GM21526 (cell line): ENCODE results near the gene SKA2.
"Not testable (repeated sequence)": the region's sequence is repeated elsewhere in the genome, so short reads cannot be mapped to it uniquely, and the experiment has no call there.

Source experiments
- ATAC-seq: cut with Tn5 transposase; IDR thresholded peaks from one replicate; pipeline ENCODE4 v1.9.1; 2021; ENCODE audit warnings: moderate library complexity; ENCODE audit not compliant: unreplicated experiment, low FRiP score

Gene SKA2

DNA sequence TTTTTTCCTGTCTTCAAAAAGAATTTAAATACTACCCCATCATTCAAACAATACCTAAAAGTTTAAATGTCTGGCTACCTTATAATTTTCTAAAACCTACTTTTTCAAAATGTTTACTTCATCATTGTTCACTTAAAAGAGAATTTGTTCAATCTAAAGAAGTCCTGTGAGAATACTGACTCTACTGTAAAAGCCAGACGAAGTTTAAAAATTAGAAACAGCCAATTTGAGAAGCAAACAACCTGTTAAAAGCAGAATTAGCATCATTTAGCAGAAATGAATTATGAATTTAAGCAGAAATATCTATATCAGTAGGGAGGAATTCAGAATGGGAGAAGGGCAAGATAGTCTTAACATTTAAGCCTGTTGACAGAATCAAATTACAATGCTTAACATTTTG is 2.1 kb downstream of the SKA2 start:
- ATAC-seq: no peak

DNA sequence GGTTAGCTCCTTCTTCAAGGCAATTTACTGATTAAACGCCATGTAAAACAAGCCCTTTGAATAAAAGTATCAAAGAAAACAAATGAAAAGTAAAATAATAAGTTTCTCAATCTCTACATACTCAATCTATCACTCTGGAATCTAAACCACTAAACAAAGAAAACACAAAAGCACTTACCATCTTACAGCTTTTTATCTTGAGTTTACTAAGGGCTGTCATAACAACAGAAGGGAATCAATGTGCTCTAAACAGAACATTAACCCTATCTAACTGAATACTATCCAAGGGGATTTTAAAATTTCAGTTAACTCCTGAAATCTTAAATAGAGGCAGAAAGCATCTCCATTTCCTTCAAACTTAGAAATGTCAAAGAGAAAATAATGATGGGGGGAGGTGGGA is 3.4 kb downstream of the SKA2 start:
- ATAC-seq: no peak

DNA sequence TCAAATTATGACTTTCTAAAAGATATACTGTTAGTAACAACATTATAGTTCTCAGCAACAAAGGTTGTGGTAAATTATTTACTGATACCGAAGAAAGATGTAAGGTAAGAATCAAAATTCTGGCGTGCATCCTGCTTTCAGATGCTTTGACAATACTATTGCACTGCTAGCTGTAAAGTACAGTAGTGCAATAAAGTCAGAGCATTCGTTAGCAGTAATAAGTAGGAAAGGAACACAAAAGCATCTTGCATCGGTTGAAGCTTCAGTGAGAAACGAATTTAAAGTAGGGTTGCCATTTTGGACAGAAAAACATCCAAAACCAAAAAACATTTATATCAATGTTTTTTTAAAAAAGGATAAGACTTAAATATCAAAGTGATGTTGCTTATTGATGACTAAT is 4.0 kb downstream of the SKA2 start:
- ATAC-seq: no peak

DNA sequence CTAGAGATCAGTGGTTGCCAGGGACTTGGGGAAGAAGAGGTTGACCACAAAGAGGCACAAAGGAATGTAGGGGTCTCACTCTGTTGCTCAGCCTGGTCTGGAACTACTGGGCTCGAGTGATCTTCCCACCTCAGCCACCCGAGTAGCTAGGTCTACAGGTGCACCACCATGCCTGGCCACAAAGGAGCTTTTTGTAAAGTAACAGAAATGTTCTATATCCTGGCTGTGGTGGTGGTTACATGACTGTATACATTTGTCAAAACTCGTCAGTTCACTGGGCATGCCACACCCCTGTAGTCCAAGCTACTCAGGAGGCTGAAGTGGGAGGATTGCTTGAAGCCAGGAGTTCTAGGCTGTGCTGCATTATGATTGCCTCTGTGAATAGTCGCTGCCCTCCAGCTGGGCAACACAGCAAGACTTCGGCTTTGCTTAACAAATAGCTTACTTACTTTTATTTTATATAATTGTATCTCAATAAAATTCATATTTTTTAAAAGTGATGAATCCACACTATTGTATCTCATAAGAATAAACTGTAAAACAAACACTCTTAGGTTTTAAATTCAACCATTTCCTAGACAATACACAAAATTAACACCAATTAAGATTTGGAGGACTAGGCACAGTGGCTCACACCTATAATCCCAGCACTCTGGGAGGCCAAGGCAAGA is 5.0 kb downstream of the SKA2 start:
- no peak for ATAC-seq

DNA sequence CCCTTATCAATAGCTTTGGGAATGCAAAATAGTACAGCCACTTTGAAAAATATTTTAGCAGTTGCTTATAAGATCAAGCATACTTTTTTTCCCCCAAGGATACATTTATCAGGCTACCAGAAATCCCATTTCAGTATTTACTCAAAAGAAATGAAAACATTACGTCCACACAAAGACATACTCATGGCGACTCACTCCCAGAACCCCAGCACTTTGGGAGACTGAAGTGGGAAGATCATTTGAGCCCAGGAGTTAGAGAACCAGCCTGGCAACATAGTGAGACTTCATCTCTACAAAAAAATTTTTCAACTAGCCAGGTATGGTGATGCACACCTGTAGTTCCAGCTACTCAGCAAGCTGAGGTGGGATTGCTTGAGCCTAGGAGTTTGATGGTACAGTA is 5.9 kb downstream of the SKA2 start:
- ATAC-seq: no peak

DNA sequence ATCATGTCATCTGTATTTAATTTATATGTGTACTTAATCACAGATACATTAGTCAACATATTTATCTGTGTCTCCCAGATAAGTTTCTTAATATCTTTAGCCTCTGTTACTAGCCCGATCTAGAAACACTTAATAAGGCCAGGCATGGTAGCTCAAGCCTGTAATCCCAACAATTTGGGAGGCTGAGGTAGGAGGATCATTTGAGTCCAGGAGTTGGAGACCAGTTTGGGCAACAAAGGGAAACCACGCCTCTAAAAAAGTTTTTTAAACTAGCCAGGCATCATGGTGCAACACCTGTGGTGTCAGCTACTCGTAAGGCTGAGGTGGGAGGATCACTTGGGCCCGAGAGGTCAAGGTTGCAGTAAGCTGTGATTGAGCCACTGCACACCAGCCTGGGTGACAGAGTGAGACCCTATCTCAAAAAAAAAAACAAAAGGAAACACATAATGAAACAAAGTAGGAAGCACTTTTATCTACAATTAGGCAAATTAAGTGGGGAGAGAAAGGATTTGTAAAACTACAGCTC is 9.4 kb downstream of the SKA2 start:
- ATAC-seq: no peak

DNA sequence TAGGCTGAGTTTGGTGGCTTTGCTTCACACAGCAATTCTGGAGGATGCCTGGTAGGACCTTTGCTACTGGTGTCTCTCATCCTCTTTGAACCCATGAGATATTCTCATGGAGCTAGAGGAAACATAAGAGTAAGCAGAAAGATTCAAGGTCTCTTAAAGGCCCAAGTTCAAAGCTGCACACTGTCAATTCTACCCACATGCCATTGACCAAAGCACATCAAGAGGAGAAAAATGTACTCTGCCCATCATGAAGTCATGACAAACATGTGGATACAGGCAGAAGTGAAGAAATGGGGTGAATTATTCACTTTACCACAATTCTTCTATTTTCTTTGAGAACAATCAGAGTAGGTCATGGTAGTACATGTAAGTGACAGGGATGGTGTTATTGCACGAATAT is 13.1 kb downstream of the SKA2 start:
- no peak for ATAC-seq

DNA sequence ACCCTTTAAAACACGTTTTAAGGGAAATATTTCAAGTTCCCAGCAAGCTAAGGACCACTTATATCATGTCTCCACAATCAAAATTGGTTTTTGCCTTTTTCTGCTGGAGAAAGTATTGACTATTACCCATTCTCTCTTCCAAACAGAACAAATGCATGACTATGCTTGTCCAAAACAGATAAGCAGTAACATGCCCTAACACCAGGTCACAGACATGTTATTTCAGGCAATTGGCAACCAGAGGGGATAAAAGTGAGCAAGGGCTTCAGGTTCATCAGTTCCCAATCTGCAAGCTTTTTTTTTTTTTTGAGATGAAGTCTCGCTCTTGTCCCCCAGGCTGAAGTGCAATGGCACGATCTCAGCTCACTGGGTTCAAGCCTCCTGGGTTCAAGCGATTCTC is 15.0 kb downstream of the SKA2 start:
- ATAC-seq: no peak

DNA sequence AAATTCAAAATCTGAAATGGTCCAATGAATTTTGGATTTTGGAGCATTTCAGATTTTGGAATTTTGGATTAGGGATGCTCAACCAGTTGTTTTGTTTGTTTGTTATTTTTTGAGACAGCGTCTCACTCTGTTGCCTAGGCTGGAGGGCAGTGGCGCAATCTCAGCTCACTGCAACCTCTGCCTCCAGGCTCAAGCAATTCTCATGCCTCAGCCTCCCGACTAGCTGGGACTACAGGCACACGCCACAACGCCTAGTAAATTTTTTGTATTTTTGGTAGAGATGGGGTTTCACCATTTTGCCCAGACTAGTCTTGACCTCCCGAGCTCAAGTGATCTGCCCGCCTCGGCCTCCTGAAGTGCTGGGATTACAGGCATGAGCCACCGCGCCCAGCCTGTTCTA is 16.6 kb downstream of the SKA2 start:
- ATAC-seq: not testable (repeated sequence)

DNA sequence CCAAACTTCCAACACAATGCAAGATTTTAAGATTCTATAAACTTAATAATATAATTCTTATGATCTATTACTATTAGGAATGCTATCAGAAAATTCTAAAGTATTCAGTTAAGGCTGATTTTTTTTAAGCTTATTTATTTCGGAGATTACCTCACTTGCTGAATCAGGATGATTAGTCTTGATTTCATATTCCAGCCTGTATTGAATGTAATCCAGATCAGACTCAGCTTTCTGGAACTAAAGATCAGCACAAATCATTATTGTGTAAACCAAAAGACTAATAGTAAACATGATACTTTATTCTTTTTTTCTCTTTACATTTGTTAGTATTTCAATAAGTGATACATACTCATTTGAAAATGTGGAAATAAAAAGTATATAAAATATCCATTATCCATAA is 23.9 kb downstream of the SKA2 start:
- ATAC-seq: no peak

DNA sequence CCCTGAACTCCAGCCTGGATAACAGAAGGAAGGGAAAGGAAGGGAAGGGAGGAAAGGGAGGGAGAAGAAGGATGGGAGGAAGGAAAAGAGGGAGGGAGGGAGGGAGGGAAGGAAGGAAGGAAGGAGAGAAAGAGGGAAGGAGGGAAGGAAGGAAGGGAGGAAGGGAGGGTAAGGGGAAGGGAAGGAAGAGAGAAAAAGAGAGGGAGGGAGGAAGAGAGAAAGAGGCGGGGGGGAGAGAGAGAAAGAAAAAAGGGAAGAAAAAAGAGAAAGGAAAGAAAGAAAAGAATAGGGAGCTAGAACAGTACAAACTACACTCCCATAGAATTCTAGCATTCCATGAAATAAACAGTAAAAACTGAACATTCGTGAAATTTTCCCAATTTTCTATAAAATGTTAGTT is 25.2 kb downstream of the SKA2 start:
- ATAC-seq: no peak

DNA sequence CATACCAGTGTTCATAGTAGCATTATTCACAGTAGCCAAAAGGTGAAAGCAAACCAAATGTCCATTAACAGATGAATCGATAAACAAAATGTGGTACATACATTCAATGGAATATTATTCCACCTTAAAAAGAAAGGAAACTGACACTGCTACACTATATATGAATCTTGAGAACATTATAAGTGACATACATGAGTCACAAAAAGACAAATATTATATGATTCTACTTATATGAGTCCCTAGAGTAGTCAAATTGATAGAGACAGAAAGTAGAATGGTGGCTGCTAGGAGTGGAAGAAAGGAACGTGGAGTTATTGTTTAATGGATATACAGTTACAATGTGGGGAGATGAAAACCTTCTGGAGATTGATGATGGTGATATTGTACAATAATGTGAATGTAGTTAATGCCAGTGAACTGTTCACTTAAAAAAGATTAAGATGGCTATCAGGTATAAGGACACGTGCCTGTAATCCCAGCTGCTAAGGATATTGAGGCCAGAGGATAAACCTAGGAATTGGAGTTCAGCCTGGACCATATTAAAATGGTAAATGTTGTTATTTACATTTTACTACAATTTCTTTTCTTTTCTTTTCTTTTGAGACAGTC is 28.1 kb downstream of the SKA2 start:
- ATAC-seq: no peak

DNA sequence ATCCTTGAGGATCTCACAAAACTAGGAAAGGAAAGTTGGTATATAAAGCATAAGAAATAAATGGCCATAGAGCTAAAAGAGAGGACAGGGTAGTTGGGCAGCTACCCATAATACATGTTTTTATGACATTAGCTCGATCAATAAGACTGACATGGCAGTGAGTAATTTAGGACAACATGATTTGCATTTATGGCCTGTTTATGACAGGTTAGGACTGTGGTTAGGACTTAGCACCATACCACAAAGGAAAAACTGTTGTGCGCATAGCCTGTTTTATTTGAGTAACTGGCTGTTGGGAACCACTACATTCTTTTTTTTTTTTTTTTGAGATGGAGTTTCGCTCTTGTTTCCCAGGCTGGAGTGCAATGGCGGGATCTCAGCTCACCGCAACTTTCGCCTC is 30.3 kb downstream of the SKA2 start:
- no peak for ATAC-seq

DNA sequence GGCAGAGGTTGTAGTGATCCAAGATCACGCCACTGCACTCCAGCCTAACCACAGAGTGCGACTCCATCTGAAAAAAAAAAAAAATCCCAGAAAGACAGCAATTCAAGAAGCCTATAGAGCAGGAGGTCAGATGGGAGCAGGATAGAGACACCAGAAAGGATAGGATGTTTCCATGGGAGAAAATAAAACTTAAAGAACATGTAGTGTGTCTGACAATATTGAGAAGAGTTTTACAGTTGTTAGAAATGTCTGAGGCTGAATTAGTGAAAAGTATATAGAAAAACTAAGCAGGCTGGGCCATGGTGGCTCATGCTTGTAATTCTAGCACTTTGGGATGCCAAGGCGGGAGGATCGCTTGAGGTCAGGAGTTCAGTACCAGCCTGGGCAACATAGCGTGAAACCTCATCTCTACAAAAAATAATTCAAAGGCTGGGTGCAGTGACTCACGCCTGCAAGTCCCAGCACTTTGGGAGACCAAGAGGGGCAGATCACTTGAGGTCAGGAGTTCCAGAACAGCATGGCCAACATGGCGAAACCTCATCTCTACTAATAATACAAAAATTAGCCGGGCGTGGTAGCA is 33.0 kb downstream of the SKA2 start:
- no peak for ATAC-seq

DNA sequence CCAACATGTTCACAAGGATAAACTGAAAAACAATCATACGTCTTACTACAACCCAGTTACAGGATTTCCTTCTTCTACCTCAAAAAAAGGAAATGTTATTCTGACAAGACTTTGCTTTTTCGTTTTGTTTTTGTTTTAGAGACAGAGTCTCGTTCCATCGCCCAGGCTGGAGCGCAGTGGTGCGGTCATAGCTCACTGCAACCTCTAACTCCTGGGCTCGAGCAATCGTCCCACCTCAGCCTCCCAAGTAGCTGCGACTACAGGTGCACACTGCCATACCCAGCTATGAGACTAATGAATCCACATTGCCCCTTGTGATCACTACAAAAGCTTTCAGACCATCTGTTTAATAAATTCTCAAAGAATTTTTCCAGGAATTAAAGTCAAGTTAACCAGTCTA is 39.5 kb downstream of the SKA2 start:
- ATAC-seq: no peak

DNA sequence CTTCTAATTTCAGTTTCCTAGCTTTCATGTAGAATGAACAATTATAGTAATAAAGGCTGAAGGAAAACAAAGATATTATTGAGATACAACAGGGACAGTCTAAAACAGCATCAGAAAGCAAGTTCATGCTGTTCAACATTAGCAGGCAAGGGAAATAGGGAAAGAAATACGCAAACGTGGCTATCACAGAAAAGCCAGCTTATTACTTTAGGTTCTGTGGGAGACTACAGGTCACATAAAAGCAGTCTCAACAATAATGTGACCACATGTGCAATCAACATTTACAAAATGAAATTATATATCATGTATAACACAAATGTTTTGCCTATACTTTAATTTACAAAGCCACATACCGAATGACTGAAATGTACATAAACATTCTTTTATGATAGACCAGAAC is 43.4 kb downstream of the SKA2 start:
- ATAC-seq: no peak

DNA sequence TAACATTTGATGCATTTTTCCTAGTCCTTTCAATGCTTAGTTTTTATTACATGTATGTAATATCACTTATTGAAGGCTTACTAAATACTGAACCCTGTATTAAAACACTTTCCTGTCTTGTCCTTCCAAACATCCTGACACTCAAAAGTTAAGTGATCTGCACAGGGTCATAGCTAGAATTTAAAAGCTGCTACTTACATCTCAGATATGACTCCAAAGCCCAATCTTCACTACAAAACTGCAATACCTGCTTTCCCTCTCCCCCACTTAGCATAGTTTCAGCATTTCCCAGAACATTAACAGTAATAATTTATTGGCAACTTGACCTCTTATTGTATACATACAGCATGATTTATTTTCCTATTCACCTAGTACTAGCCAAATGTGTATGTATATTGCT is 44.0 kb downstream of the SKA2 start:
- no peak for ATAC-seq

DNA sequence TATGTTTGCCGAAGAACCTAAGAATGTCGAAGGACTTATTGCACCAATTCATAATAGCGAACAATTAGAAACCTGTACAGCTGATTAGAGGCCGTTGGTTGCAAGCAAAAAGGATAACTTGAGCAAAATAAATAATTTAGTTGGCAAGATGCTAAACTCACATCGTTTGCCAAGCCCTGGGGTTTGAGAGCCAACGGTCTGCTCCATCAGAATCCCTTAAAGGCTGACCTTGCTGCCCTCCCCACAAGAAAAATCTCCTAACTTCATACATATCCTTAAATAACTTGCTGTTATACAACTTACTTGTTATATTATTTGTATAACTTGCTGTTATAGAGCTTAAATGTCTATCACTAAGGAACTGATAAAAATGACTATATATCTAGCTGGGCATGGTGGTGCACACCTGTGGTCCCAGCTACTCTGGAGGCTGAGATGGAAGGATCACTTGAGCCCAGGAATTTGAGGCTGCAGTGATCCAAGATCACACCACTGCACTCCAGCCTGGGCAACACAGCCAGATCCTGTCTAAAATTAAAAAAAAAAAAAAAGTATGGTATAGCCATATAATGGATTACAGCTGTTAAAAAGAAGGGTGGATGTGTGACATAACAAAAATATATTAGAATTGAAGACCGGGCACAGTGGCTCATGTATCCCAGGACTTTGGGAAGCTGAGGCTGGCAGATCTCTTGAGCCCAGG is 46.4 kb downstream of the SKA2 start:
- no peak for ATAC-seq

DNA sequence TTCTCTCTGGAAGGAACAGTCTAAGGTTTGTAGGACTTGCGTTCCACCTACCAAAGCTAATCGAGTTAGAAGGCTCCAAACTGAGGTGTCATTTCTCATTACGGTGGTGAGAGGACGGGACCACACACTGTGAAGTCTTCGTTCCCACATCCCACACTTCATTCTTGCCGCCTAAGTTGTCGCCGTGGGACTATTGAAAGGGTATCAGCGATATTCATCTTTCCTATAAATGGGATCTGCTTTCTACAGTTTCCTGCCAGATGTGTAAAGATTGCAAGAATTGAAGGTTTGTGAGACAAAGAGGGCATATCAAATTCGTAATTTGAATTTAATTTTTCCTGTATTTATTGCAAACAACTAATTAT is 47.7 kb downstream of the SKA2 start:
- ATAC-seq: no peak

DNA sequence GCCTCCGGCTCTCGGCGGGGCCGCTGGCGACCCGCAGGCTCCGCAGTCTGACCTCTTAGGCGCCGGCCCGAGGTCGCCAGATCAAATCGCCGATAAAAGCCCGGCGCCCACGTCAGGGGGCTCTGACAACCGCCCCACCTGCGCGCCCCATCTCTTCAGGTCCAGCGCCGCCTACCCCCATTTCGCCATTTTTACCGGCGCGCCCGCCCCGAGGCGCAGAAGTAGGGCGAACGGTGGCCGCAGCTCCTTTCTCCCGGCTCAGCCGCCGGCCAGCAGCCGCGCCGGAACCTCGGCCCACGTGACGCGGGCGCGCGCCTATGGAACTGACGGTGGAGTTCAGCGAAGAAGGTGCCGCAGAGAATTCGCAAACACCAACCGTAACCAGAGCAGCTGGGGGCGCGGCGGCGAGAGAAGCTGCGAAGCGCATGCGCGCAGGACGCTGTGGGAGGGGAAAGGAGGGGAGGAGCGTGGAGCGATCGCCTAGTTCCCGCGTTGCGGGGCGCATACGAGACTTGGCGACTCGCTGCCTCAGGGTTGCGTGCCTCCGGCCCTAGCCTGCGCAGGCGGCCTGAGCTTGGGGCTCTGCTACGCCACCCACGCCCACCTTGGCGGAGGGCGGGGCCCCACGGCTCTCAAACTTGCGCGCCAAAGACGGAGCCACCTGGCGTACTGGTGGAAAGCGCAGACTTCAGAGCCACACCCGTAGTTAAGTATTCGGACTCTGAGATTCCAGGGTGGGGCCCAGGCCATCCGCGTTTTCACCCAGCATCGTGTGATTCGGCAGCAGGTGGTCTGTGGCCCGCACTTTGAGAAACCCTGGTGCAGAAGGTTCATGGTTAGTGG is 48.3 kb downstream of the SKA2 start, which contains the start of gene TRIM37:
TSS of gene TRIM37 (minus strand) at position 418 of the 843 bp plus-strand sequence. CDS start 419 bp downstream, outside the sequence.
- peak; percentile 88 for ATAC-seq
